ENCODE measurements around the gene JOSD1.

The JOSD1 gene

DNA sequence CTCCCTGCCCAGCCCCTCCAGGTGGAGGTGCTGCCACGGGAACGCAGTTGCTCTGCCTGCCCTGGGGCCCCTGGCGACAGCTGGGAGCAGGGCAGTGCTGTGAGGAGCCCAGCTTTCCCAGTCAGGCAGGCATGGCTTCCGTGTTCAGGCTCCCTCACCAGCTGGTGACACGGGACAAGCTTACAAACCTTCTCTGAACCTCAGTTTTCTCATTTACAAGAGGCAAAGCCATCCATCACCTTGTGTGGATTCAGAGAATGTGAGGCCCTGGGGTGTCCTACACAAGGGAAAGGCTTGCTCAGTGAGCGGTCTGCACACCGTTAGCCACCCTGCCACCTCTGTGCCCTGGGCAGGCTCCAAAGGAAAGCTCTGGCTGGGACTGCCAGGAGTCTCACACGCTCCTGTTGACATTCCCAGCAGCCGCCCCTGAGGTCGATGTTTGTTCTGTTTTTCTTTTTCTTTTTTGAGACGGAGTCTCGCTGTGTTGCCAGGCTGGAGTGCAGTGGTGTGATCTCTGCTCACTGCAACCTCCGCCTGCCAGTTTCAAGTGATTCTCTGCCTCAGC, 31.6 kb upstream of the JOSD1 start:
- TF ChIP-seq, protein P1, sequence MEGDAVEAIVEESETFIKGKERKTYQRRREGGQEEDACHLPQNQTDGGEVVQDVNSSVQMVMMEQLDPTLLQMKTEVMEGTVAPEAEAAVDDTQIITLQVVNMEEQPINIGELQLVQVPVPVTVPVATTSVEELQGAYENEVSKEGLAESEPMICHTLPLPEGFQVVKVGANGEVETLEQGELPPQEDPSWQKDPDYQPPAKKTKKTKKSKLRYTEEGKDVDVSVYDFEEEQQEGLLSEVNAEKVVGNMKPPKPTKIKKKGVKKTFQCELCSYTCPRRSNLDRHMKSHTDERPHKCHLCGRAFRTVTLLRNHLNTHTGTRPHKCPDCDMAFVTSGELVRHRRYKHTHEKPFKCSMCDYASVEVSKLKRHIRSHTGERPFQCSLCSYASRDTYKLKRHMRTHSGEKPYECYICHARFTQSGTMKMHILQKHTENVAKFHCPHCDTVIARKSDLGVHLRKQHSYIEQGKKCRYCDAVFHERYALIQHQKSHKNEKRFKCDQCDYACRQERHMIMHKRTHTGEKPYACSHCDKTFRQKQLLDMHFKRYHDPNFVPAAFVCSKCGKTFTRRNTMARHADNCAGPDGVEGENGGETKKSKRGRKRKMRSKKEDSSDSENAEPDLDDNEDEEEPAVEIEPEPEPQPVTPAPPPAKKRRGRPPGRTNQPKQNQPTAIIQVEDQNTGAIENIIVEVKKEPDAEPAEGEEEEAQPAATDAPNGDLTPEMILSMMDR (IDR thresholded peaks at IDR 0.05; ENCODE audit: extremely low read depth, missing control alignments), result no peak
- no peak for DNase-seq (ENCODE audit: low spot score)

DNA sequence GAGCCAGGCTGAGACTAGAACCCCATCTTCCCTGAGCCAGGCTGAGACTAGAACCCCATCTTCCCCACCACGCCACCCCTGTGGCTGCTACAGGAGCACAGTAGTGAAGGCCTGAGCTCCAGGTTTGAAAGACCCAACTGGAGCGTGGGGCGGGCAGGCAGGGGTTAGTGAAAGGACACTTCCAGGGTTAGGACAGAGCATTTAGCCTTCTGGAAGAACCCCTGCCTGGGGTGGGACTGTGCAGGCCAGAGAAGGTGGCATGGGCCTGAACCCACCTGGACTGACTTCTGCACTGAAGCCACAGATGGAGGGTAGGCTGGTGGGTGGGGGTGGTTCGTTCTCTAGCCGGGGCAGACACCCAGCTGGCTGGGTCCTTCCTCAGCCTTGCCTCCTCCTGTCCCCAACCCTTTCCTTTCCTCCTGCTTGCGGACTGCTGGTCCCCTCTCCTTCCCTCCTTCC, 31.0 kb upstream of the JOSD1 start:
- TF ChIP-seq, protein P1 (IDR thresholded peaks at IDR 0.05; ENCODE audit: extremely low read depth, missing control alignments), result no peak
- no peak for DNase-seq (ENCODE audit: low spot score)

DNA sequence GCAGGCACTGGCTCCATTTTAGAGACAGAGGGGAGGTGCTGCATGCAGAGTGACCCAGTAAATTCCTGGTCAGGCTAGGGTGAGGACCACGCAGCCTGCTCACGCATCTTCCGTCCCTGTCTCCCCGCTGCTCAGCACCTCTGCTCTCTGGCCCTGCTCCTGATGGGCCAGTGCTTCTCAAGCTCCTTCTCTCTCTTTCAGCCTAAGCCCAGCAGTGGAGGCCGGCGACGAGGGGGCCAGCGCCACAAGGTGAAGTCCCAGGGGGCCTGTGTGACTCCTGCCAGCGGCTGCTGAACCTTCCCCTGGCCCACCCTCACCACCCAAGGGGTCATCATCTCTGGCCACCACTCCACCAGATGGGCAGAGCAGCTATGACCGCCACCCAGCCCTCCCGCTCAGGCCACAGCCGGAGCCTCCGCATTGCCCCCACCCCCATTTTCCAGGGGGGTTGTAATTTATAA, 29.7 kb upstream of the JOSD1 start:
- DNase-seq (ENCODE audit: low spot score), result no peak
- TF ChIP-seq, protein P1 (IDR thresholded peaks at IDR 0.05; ENCODE audit: extremely low read depth, missing control alignments), result no peak

DNA sequence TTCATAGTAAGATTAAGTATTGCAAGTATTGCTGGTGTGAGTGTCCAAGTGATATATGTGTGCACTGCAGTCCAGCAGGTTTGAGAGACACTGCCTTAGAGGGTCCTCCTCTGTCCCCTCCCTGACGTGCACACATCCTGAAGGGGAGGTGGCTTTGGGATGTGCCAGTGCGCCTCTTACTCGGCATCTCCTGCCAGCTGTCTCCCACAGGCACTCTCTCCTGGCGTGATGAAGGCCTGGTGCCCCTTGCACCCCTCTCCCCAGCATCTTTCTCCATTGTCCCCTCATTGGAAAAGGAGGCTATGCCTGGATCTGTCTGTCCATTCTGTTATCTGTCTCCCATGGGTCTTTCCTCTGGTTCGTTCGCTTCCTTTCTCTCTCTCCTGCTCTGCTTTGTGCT, 29.2 kb upstream of the JOSD1 start:
- TF ChIP-seq, protein P1 (IDR thresholded peaks at IDR 0.05; ENCODE audit: extremely low read depth, missing control alignments), result no peak
- no peak for DNase-seq (ENCODE audit: low spot score)

DNA sequence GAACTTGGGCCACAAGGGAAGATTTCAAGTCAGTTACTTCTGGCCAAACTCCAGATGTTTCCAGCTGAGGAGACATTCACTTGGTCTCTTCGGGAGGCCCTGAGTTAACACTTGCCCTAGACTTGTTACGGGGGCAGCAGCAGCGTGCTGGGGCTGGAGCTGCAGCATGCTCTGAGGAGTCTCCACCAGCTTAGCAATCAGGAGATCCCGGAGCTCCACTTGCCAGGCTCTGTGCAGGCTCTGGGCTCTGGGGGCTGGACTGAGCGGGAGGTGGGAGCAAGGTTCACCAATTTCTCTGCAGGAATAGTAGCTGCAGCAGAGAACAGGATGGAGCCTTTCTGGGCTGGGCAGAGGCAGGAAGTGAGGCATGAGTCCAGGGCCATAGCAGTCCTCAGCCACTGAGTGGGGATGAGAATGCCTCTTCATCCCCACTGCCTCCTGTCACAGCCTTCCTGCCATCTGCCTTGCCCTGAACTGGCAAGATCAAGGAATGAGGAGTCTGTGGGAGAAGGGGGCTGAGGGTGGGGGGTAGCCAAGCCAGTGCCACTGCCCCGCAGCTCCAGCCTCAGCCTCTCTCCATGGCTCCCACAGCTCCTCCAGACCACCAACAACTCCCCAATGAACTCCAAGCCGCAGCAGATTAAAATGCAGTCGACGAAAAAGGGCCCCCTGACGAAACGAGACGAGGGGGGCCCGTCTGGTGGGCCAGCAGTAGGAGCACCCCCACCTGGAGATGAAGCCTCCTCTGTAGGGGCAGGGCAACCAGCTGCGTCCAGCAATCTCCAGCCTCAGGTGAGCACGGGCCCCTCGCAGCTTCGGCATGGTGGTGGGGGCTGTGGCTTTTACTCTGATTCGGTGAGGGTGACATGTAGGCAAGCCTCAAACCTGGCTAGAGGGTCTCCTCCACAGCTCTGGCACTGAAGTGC, 28.4 kb upstream of the JOSD1 start:
- no peak for DNase-seq (ENCODE audit: low spot score)
- TF ChIP-seq, protein P1 (IDR thresholded peaks at IDR 0.05; ENCODE audit: extremely low read depth, missing control alignments), result no peak

DNA sequence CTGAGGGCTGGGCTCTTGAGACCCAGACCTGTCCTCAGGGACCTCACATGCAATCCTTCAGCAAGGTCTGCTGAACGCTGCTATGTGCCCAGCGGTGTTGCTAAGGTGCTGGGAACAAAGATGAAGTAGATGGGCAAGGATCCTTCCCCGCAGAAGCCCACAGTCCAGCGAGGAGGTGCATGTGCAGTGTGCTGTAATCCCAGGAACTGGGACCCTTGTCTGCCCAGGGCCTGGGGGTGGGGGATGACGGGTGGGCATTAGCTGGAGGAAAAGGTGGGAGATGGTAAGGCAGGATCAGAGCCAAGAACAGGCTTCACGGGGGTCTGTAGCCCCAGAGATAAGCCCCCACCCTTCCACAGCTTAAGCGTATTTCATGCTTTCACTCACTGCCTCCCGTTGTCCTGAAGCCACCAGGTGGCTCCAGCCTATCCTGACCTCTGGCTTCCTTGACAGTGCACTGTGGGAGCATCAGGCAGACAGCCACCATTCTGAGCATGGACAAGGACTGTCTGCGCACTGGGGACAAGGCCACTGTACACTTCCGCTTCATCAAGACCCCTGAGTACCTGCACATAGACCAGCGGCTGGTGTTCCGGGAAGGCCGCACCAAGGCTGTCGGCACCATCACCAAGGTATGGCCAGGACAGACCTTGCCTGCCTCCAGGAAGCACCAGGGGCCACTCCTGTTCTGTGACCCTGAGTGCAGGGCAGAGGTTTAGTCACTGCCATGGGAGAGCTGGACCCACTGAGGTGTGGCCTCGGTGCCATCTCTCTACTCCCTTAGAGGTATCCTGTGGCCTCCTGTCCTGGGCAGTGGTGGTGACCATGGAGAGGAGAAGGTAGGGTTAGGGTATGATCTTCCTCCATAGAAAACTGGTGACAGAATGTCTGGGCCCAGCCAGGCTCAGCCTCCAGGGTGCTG, 27.0 kb upstream of the JOSD1 start:
- no peak for DNase-seq (ENCODE audit: low spot score)
- TF ChIP-seq, protein P1 (IDR thresholded peaks at IDR 0.05; ENCODE audit: extremely low read depth, missing control alignments), result no peak
